ENCODE data around the gene SLC4A7.
"Not testable (repeated sequence)": the region's sequence is repeated elsewhere in the genome, so short reads cannot be mapped to it uniquely, and the experiment has no call there.

The SLC4A7 gene

DNA sequence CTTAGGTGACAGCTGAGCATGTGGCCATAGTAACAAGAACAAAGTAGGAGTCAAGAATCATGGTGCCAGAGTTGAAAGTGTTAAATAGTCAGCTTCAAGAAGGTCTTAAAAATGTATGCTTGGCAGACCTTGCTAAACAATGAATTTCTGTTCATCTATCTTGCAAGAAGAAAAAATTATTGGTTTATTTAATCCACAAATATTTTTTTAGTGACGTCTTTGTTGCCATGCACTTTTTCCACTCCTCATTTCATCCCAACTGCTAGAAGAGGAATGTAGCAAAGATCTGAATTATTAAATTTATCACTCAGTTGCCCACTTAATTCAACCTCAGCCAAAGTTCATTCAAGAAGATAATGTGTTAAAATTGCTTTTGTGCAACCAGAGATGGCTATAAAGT is 3.2 kb upstream of the SLC4A7 start:
- DNase-seq (ENCODE audit: low read depth) = no peak

DNA sequence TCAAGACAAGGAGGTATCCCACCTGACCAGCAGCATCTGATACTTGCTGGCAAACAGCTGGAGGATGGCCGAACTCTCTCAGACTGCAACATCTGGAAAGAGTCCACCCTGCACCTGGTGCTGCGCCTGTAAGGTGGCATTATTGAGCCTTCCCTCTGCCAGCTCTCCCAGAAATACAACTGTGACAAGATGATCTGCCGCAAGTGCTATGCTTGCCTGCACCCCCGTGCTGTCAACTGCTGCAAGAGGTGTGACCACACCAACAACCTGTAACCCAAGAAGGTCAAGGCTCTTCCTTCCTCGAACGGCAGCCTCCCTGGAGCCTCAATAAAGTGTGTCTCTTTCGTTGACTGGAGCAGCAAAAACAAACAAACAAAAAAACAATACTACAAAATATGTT is 2.2 kb upstream of the SLC4A7 start:
- no peak for DNase-seq (ENCODE audit: low read depth)

DNA sequence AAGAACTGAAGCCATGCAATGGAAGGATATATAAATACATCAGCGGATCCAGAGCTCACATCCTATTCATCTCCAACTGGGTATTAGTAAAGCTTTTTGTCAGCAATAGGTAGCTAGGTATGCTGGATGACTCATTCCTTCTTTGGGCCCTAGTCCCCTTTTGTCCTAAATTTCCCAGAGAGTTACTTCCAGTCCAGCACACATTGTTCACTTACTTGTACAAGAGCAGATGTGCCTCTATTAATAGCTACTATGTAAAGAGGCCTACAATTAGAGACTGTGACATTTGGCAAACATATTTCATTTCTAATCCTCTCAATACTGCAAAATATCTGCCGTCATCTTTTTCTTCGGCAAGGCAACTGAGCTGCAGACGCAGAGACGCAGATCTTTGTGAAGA is 1.7 kb upstream of the SLC4A7 start:
- DNase-seq (ENCODE audit: low read depth) = no peak

DNA sequence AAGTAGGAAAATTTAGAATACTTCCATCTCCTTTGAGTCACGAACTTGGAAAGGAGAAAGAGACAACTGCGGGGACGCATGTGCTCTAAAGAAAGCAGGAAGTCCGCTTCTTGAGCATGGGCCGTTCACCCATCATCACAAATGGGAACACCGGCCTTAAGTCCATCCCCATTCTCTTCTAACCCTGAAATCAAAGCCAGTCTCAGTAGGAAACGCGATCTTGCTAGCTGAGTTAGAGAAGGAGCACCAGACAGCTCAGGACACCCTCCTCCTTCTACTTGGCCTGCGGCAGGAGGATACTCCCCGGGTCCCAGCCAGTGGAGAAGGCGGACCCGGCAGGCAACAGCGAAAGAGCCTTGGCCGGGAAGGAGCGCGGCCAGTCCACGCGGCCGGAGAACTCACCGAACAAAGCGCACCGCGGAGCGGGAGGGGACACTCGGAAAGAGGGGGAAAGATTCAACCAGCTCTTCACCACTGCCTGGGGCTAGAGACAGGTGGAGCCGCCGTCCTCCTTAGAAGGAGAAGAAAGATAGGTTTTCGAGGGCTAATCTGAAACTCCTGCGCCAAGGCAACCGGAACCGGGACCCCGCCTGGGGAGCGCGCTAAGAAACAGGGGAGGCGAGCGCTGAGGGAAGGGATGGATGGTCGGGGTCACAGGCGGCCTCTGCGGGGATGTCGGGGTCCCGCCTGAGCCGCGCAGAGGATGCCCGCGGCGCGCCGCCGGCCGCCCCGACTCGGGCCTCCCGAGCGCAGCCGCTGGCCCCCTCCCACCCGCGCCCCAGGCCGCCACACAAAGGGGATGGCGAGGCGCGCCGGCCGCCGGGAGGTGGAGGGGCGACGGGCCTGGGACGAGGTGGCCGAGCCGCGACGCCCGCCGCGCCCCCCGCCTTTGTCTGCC is 818 bp downstream of the SLC4A7 start:
- peak; percentile 21 for DNase-seq (ENCODE audit: low read depth)

DNA sequence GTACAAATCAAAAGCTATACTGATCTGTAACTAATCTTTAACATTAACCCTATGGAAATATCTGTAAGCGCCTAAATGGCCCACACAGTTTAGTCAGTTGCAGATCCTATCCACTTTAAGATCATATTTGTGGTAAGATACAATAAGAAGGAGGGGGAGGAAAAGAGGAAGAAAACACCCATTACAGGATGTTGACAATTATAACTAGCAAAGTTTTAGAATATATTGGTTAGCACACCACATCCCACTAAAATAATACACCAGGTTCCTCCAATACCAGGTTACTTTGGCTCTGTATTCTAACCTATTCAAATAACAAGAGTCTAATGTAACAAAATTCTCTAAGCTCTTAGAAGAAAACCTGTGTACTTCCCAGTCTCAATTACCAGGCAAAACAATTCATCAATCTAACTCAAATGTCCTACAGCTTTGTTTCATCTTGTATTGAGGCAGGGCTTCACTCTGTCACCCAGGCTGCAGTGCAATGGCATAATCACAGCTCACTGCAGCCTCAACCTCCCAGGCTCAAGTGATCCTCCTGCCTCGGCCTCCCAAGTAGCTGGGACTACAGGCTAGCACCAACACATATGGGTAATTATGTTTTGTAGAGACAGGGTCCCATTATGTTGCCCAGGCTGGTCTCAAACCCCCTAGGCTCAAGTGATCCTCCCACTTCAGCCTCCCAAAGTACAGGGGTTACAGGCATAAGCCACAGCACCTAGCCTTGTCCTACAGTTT is 4.2 kb downstream of the SLC4A7 start:
- DNase-seq (ENCODE audit: low read depth) = no peak

DNA sequence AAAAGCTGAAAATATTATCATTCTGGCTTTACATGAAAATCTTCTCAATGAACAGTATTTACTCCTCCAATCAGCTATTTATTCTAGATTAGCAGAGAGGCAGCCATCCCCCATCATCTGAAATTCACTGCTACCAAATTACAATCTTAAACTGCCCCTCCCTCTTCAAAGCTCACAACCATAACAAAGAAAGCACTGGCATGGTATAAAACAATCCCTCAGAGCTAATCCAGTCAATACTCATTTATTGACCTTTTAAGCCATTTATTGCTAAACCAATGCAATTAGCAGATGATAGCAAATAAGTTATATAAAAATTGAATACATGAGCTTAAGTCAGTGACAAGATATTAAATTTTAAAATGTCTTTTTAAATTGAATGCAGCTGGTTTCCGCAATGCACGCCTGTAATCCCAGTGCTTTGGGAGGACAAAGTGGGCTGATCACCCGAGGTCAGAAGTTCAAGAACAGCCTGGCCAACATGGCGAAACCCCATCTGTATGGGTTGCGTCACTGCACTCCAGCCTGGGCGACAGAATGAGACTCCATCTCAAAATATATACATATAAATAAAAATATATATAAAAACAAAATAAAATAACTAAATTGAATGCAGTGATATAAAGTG is 12.1 kb downstream of the SLC4A7 start:
- no peak for DNase-seq (ENCODE audit: low read depth)

DNA sequence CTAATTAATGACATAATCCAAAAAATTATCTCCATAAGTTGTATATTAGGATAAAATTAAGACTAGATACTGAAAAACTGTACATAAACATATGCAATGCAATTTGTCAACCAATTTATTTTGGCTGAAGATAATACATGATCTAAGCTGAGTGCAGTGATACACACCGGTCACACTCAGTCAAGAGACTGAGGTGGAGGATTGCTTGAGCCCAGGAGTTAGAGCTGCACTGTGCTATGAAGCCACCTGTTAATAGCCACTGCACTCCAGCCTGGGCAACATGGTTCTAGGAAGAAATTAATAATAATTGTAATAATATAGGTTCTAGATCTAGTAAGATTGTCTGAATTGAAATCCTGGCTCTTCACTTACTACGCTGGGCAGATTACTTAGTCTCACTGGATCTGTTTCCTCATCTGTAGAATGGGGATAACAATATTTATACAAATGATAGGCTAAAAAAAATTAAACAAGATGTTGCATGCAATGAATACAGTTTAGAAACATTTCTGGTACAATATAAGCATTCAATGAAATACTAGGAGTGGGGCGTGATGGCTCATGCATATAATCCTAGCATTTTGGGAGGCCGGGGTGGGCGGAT is 15.8 kb downstream of the SLC4A7 start:
- no peak for DNase-seq (ENCODE audit: low read depth)

DNA sequence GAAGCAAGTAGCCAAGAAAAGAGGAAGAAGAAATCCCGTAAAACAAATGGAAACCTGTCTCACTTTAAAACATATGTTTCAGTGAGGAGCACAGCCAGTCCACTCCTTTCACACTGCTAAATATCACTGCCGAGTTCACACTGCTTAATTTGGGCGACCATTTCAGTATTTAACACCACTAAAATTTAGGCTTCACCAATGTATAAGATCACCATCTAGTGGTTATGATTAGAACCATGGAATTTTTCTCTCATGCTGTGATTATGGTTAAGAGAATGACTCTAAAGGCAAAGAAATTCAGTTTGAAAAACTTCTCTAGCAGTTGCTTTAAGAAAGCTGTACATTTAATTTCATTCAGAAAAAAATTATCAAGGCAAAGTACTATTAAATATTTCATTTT is 16.6 kb downstream of the SLC4A7 start:
- DNase-seq (ENCODE audit: low read depth) = no peak

DNA sequence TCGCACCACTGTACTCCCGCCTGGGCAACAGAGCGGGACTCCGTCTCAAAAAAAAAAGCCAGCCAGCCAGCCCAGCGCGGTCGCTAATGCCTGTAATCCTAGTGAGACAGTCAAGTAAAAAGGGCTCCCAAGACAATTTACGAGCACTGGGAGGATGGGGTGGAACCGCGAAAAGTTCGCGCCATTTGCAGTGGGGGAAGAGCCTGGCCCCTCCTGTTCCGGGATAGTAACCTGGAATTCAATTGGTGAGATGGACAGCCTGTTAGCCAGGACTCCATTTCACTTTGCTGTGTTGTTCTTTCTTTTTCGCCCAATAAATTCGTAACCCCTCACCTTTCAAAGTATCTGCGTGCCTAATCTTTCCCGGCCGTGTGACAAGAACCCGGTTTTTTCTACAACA is 19.5 kb downstream of the SLC4A7 start:
- DNase-seq (ENCODE audit: low read depth) = no peak

DNA sequence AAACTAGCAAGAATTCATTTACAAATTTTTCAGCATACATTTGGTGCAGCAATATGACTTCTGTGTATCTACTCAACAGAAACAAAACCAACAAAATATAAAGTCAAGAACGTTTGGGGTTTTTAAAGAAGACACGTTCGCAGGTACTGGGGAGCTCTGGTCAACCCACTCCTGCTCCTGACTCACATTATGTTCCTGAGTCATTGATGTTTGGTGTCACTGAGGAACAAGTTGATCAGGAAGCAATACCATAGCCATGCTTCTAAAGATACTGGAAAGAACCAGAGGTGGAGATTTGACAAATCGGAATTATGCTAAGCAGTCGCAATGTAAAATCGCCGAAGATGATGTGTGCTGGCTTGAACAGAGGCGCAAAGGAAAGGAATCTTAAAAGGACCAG is 22.0 kb downstream of the SLC4A7 start:
- no peak for DNase-seq (ENCODE audit: low read depth)

DNA sequence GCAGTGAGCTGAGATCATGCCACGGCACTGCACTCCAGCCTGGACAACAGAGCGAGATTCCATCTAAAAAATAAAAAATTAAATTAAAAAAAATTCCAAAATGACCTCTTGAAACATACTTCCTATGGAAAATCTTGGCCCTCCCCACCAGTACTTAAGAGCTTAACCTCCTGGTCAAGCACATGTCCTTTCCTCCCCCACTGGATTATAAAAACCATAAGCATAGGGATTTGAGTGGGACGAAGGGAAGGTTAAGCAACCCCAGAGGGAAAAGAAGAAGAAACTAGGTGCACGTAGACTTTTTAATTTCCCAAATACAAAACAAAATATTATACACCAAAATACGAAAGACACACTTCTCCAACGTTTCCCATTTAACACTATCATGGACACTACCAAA is 25.3 kb downstream of the SLC4A7 start:
- DNase-seq (ENCODE audit: low read depth) = no peak

DNA sequence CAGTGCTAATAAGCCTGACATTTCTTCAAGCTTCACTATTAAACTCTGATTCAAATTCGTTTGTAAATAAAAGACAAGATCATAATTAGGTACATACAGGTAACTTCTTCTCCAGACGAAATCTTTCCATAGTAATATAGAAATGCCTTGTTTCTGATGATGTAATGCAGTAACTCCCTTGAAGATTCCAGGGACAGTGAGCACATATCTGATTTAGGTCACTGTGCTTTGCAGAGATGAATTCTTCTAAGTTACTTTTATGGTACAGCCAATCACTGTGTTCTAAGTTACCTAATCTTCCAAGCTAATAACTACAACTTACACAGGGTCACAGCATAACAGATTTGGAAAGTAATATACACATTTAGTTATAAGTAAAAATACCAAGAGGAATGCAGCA is 27.6 kb downstream of the SLC4A7 start:
- no peak for DNase-seq (ENCODE audit: low read depth)

DNA sequence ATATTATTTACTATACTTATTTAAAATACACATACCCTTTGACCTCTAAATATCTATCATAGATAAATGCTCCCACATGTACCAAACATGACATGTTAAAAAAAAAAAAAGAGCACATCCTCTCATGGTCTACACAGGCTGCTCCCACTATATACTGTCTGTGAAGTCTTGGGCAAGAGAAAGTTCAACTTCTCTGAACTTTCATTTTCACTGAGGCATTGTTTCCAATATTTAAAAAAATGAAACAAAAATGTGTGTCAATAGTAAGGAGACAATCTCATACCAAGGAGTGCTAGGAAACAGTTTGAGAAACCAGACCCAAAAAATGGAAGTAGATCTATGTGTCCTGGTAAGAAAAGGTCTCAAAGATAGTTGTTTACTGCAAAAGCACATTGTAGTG is 29.3 kb downstream of the SLC4A7 start:
- DNase-seq (ENCODE audit: low read depth) = no peak

DNA sequence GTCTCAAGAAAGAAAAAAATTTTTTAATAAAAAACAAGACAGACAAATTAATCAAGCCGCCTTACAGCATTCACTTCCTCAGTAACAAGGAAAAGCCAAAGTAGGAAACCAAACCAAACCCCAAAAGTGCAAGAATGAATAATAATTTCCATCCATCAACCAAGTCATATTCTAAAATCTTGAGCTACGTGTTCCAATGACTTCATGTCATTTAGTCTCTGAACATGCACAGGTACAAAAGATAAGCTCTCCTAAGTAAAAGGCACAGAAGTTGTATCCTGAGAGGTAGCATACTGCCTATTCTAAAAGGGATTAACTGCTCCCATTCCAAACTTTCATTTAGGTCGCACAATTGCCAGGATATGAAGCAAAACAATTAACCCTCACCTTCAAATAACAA is 29.7 kb downstream of the SLC4A7 start:
- no peak for DNase-seq (ENCODE audit: low read depth)

DNA sequence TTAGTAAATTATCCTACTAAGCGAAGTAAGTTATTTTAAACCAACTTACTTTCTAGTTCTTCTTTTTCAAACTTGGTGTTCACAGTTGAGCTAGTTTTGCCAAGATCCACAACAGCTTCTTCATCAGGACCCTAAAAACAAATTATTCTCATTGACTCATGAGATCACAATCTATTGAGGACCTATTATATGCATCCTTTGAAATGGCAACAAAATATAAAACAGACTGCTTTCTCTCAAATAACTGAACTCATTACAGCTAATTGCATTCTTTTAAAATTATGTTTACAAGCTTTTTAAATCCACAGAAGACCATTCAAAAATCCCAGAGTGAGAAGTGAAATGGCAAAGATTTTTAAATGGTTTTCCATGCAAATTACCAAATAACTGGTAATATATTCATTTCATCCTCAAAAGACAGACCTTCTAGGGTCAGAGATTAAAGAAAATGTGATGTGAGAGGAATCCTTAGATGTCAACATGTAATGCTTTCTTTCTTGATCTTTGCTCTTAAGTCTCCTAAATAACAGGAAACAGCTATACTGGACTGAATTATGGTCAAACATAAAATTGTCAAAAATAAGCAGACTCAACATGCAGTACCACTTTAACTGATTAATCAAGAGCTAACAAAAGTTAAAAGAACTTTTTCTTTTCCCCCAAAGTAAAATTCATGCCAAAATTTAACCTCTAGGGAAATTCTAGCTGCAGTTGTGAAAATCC is 31.7 kb downstream of the SLC4A7 start:
- no peak for DNase-seq (ENCODE audit: low read depth)

DNA sequence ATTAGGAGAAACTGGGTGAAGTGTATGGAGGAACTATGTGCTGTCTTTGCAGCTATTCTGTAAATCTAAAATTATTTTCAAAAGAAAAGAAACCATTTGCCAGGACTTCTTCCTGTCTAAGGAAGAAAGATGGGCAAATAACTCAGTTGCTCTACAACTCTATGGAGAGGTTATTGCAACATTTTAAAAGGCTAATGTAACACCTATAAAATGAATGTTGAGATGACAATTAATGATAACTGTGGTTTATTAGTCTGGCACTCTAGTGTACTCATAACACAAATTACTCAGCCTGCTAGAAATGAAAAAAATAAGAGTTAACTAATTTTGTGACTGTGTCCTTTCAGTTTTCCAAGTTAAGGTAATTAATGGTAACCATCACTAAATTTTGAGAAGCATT is 32.3 kb downstream of the SLC4A7 start:
- no peak for DNase-seq (ENCODE audit: low read depth)

DNA sequence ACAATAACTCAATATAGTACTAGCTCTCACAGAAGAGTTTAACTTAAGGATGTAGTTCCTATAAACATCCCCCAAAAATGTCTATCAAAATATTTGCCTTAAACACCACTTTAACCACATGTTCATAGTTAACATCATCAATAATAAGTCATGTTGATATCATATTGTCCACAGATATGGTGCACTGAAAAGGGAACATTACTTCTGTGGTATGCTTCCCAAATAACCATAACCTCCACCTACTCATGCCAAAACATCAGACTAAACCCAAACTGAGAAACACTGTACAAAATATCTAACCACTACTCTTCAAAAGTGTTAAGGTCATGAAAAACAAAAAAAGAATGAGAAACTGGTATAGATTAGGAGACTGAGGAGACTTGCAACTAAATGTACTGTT is 32.9 kb downstream of the SLC4A7 start:
- no peak for DNase-seq (ENCODE audit: low read depth)

DNA sequence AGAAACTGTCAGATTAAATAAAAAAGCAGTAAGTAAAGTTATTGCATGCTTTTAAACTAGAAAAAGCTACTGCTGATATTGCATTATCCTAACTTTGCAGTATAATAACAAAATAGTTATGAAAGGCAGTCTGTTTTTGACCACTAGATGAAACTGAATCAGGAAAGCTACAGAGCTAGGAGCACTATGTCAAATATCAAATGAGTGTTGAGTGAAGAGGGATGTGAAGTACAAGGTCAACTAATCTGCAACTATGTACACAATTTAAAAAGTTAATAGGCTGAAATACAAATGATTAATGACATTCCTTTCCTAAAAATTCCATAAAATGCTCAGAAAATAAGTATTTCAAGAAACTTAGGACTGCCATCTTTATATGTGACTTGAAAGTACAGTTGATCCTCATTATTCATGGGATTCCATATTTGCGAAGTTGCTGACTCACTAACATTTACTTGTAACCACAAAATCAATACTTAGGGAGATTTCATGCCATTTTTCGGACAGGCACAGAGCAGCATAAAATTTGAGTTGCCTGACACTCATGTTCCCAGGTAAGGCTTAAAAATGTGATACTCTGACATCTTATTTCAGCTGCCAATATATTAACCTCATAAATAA is 34.5 kb downstream of the SLC4A7 start:
- DNase-seq (ENCODE audit: low read depth) = no peak

DNA sequence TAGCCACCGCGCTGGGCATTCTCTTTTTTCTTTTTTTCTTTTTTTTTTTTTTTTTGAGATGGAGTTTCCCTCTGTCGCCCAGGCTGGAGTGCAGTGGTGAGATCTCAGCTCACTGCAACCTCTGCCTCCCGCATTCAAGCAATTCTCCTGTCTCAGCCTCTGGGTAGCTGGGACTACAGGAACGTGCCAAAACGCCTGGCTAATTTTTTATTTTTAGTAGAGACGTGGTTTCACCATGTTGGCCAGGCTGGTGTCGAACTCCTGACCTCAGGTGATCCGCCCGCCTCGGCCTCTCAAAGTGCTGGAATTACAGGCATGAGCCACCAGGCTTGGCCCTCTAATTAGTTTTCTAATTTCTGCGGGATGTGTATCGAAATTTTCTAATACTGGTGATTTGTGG is 41.2 kb downstream of the SLC4A7 start:
- DNase-seq (ENCODE audit: low read depth) = not testable (repeated sequence)

DNA sequence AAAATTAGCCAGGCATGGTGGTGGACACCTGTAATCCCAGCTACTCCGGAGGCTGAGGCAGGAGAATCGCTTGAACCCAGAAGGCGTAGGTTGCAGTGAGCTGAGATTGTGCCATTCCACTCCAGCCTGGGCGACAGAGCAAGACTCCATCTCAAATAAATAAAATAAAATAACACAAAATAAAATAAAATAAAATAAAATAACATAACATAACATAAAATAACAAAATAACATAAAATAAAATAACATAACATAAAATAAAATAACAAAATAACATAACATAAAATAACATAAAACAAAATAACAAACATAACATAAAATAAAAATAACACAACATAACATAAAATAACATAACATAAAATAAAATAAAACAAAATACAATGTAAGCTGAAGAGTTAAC is 45.8 kb downstream of the SLC4A7 start:
- not testable (repeated sequence) for DNase-seq (ENCODE audit: low read depth)

DNA sequence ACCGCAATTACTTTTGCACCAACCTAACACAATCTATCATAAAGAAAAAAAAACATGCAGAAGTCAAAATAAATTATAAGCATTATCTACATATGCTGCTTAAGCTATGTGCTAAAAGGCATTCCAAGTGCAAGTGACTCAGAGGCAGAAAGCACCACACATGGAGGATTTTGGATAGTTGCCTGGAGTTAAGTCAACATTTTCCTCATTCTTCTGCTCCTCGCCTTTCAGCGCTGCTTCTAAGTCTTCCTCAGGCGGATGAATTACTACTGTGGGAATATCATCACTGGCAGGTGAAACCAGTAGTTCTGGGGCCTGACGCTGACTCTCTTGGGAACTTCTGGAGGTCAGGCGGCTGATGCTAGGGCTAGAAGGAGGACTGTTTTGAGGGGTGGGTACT is 53.1 kb downstream of the SLC4A7 start:
- no peak for DNase-seq (ENCODE audit: low read depth)

DNA sequence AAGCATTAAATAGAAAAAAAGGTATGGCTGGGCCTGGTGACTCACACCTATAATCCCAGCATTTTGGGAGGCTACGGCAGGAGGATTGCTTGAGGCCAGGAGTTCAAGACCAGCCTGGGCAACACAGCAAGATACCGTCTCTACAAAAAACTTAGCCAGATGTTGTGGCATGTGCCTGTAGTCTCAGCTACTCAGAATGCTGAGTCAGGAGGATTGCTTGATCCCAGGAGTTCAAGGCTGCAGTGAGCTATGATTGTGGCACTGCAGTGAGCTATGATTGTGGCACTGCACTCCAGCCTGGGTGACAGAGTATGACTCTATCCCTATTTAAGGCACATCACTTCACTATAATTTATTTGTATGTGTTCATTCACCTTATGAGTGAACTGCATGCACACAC is 54.3 kb downstream of the SLC4A7 start:
- DNase-seq (ENCODE audit: low read depth) = no peak
